Esophagus muscularis mucosa (tissue), 4 donors: ENCODE measurements around the gene SECISBP2. TPM values are rescaled to one million over a fixed set of nuclear protein-coding genes. Genes with fewer than 3 reads are reported as not detected.

Experiments
- DNase-seq: peaks from one replicate; pipeline ENCODE4 v3.0.0-alpha.2; 2017; ENCODE audit errors: extremely low spot score
- H3K27ac ChIP-seq, 4 donors: fragments of 200-600 bp; sonication (generic); replicated peaks in 1 of 4; 1 replicate in 3 of 4; 2 replicates in 1 of 4; pipeline ENCODE4 v1.5.1; 2016 to 2019; ENCODE audit warnings: mild to moderate bottlenecking in 1 of 4
- H3K27me3 ChIP-seq, 4 donors: fragments of 200-600 bp; sonication (generic); one replicate each; pipeline versions ENCODE4 v1.5.1 to v1.6.0; 2016 to 2019
- H3K36me3 ChIP-seq, 4 donors: fragments of 200-600 bp; sonication (generic); one replicate each; pipeline ENCODE4 v1.5.1; 2016 to 2019
- H3K4me1 ChIP-seq, 4 donors: fragments of 200-600 bp; sonication (generic); one replicate each; pipeline ENCODE4 v1.5.1; 2016 to 2019
- H3K4me3 ChIP-seq, 4 donors: fragments of 200-600 bp; sonication (generic); 1 replicate in 2 of 4; 2 replicates in 2 of 4; pipeline ENCODE4 v1.5.1; 2016 to 2019; ENCODE audit warnings: mild to moderate bottlenecking in 4 of 4, moderate library complexity in 1 of 4
- H3K9me3 ChIP-seq, 4 donors: fragments of 200-600 bp; sonication (generic); 1 replicate in 3 of 4; 2 replicates in 1 of 4; pipeline ENCODE4 v1.5.1; 2016 to 2019
- CTCF ChIP-seq, 3 experiments: fragments of 200-600 bp in 2 of 3; fragments of 450-650 bp in 1 of 3; sonication (generic) in 2 of 3; IDR thresholded peaks; one replicate each; pipeline ENCODE4 v1.5.1; 2017 to 2019; ENCODE audit warnings: antibody characterized with exemption in 3 of 3, mild to moderate bottlenecking in 2 of 3, moderate library complexity in 1 of 3
- EP300 ChIP-seq: sonication (generic); formaldehyde crosslinking; IDR thresholded peaks from one replicate; pipeline ENCODE4 v1.6.1; 2017; ENCODE audit warnings: antibody characterized with exemption
- POLR2A ChIP-seq: fragments of 450-650 bp; IDR thresholded peaks from one replicate; pipeline ENCODE4 v1.6.1; 2017; ENCODE audit warnings: antibody characterized with exemption, moderate library complexity, mild to moderate bottlenecking, low read depth
- POLR2AphosphoS5 ChIP-seq, 2 donors: sonication (generic); formaldehyde crosslinking; IDR thresholded peaks; one replicate each; pipeline ENCODE4 v1.6.1; 2017; ENCODE audit warnings: antibody characterized with exemption in 2 of 2
- WGBS: methylation state at CpG from one replicate; pipeline ENCODE4 v1.1.5; 2018; 5-methylcytosine and 5-hydroxymethylcytosine counted together
- intact Hi-C: fragments of 100-400 bp; cut with DNase I; formaldehyde crosslinking; loops from one replicate; pipeline ENCODE4 v1.15.1; 2023
- total RNA-seq, 4 donors: library from RNA; depleted of rRNA; stranded (reverse); fragments of >200 nt; gene quantifications; one replicate each; pipeline versions ENCODE4 v1.1.0 to v1.2.1, GENCODE V29; 2016

Gene SECISBP2
- total RNA-seq, 4 donors from 2014 or later, result 24.0 to 32.8 (median 29.0) TPM

GRCh38 chr9:89304020-89304833 is 14.1 kb upstream of the SECISBP2 start:
- Histone ChIP-seq H3K36me3 (peaks cover 0 to 10% (median 0%) of the 10 kb centered on the region in 4 donors), H3K4me1 (peaks cover 0 to 3% (median under 1%) of the 10 kb centered on the region in 4 donors), H3K4me3 (no peak overlapping the region), H3K27me3 (no peaks in the 10 kb centered on the region), H3K9me3 (no peaks in the 10 kb centered on the region), H3K27ac (no peak overlapping the region)
- TF ChIP-seq CTCF (IDR thresholded peaks at IDR 0.05) (no peak), EP300 (no peak), POLR2A (no peak), POLR2AphosphoS5 (IDR thresholded peaks at IDR 0.05) (no peak)
- WGBS, result 85% methylated on average over 7 of the region's 7 CpGs
- no peak for DNase-seq
- intact Hi-C loops, result loop anchor here (10.0 kb wide), 1 partner anchor 129 kb away; the partner anchor contains the start of gene SHC3

DNA sequence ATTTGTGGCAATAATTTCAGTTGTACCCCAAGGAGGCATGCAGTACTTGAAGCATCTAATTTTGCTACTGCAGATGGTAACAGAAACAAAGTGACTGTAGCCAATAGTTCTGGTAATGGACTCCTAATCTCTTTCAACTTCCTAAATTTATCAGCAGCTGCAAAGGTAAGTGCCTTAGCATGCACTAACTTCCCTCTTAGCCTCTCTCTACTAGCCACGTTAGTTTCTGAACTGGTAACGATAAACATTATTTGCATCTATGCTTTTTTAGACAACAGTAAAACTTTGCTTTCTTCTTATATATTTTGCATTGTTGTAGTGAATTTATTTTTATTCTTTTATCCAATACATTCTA is 13.5 kb upstream of the SECISBP2 start:
- Histone ChIP-seq H3K27ac (no peak overlapping the region), H3K27me3 (no peaks in the 10 kb centered on the region), H3K36me3 (peaks cover 0 to 10% (median 0%) of the 10 kb centered on the region in 4 donors), H3K4me1 (peaks cover 6 to 9% (median 6%) of the 10 kb centered on the region in 4 donors), H3K4me3 (no peak overlapping the region), H3K9me3 (no peaks in the 10 kb centered on the region)
- DNase-seq, result no peak
- TF ChIP-seq EP300, result no peak
- TF ChIP-seq POLR2AphosphoS5 (IDR thresholded peaks at IDR 0.05), result no peak
- no peak for TF ChIP-seq CTCF (IDR thresholded peaks at IDR 0.05)
- TF ChIP-seq POLR2A, result no peak
- 88% methylated on average over 2 of the region's 2 CpGs for WGBS
- intact Hi-C loops, result loop anchor here (10.0 kb wide), 1 partner anchor 130 kb away; the partner anchor contains the start of gene SHC3

GRCh38 chr9:89305868-89306267 is 12.4 kb upstream of the SECISBP2 start:
- TF ChIP-seq POLR2AphosphoS5 (IDR thresholded peaks at IDR 0.05) (no peak), EP300 (no peak), POLR2A (no peak), CTCF (IDR thresholded peaks at IDR 0.05) (no peak)
- WGBS, result 68% methylated on average over 3 of the region's 3 CpGs
- intact Hi-C loops, result loop anchor here (10.0 kb wide), 1 partner anchor 131 kb away; the partner anchor contains the start of gene SHC3
- H3K27ac ChIP-seq, result no peak overlapping the region
- no peak overlapping the region for H3K4me3 ChIP-seq
- H3K4me1 ChIP-seq, result peaks cover 7 to 12% (median 10%) of the 10 kb centered on the region in 4 donors
- H3K27me3 ChIP-seq, result no peaks in the 10 kb centered on the region
- no peak for DNase-seq
- peaks cover 0 to 10% (median 0%) of the 10 kb centered on the region in 4 donors for H3K36me3 ChIP-seq
- no peaks in the 10 kb centered on the region for H3K9me3 ChIP-seq

- no peaks in the 10 kb centered on the region for H3K27me3 ChIP-seq
- intact Hi-C loops, result loop anchor here (10.0 kb wide), 1 partner anchor 134 kb away; the partner anchor contains the start of gene SHC3
- H3K27ac ChIP-seq, result peak overlapping the region; percentile 98 to 100 (median 100)
- DNase-seq, result no peak
- no peak overlapping the region for H3K4me3 ChIP-seq
- peaks cover 0 to 10% (median 0%) of the 10 kb centered on the region in 4 donors for H3K36me3 ChIP-seq
- peaks cover 19 to 28% (median 27%) of the 10 kb centered on the region in 4 donors for H3K4me1 ChIP-seq
- H3K9me3 ChIP-seq, result no peaks in the 10 kb centered on the region
- TF ChIP-seq EP300 (no peak), CTCF (IDR thresholded peaks at IDR 0.05) (no peak), POLR2A (no peak), POLR2AphosphoS5 (IDR thresholded peaks at IDR 0.05) (no peak)
- 92% methylated on average over 6 of the region's 6 CpGs for WGBS
Observed at GRCh38 chr9:89309166-89309565, 9.1 kb upstream of the SECISBP2 start.
